Stimulated activated CD4-positive, alpha-beta T cell treated with anti-CD3 and anti-CD28 coated beads, Interleukin-12 subunit alpha, Interleukin-12 subunit beta, amount 100 ng/mL, for 24 hours (primary cell): ENCODE data around the gene LRRFIP1.
A peak's percentile ranks its signal among the peaks of the same experiment; 100 is the strongest.
"Not testable (repeated sequence)": the region's sequence is repeated elsewhere in the genome, so short reads cannot be mapped to it uniquely, and the experiment has no call there.

Source experiments
- DNase-seq, 2 experiments: peaks; one replicate each; pipeline ENCODE4 v3.0.0-alpha.2; 2020; ENCODE audit warnings: low read depth in 2 of 2

The LRRFIP1 gene

GRCh38 chr2:237744613-237745249 lies 117.3 kb downstream of the LRRFIP1 start:
- peak; percentile 58 to 71 for DNase-seq

DNA sequence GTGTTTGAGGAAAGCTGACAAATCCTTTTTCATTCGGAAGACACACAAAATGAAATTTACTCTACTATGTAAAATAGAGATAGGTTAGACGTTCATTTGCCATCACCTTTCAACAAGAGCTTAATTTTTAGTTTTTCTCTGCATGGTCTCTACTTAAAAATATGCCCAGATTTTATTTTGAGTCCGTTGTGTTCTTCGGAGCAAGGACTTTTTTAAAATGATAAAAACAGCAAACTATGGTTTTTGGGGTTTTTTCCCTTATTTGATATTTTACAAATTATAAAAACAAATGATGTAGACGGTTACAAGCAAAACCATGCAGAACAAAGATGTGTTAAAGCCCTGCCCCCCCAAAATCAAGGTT lies 117.8 kb downstream of the LRRFIP1 start:
- DNase-seq, result no peak

DNA sequence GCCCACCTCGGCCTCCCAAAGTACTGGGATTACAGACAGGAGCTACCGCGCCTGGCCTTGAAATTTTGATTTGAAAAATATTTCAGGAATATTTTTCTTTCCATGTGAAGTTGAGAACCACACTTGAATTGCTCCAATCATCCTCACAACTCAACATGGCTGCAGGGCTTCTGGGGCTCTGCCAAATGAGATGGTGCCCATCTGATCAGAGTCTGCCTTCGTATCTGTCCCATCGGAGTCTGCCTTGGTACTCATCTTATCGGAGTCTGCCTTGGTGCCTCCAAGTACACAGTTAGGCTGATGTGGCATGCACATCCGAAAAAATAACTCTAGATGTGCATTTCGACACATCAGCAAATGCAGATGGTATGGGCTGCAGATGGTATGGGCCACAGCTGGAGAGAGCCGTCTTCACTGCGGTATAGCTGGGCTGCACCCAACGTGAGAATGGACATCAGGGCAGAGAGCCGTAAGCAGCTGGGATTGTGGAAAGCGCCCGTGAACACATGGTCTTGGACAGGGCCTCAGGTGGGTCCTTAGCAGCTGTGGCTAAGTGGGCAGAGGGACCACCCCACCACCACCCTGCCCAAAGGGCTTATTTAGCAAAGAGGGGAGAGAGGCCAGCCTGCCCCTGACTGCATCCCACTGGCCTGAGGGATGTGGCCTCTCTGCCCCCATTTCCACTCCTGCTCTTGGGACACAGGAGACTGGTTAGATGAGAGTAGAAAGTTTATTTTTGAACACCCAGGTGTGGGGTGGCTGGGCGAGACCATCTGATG lies 119.1 kb downstream of the LRRFIP1 start:
- no peak for DNase-seq

- DNase-seq, result no peak
These were observed 119.8 kb downstream of the LRRFIP1 start for GRCh38 chr2:237747189-237747588.

GRCh38 chr2:237749002-237749401 lies 121.6 kb downstream of the LRRFIP1 start:
- no peak for DNase-seq

DNA sequence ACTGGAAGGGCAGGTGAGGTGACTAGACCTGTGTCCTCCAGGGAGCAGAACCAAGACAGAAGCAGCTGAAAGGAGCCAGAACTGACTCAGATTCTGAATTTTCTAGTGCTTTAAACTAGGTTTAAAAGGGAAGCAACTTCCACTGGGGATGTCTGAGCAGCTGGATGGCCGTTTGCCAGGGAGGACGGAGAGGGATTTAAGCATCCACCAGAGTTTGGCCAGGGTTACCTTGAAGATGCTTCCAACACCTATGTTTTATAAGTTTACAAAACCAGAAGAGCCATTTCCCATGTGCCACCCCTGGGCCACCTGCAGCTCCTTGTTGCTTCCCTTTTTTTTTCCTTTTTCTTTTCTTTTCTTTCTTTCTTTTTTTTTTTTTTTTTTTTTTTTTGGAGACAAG lies 122.6 kb downstream of the LRRFIP1 start:
- DNase-seq, result no peak

DNA sequence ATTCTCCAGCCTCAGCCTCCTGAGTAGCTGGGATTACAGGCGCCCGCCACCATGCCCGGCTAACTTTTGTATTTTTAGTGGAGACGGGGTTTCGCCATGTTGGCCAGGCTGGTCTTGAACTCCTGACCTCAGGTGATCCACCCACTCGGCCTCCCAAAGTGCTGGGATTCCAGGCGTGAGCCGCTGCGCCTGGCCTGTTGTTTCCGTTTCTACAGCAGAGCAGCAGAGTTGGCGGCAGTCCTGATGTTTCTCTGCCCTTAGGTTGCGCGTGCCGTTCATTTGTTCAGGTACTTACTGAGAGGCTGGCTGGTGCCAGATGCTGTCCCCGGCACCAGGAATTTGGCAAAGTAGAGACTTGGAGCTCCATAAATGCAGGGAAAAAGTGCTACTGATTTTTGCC lies 123.1 kb downstream of the LRRFIP1 start:
- not testable (repeated sequence) for DNase-seq

- DNase-seq, result peak in 1 of 2 experiments; percentile 21
These were observed 125.4 kb downstream of the LRRFIP1 start for GRCh38 chr2:237752761-237753165.

GRCh38 chr2:237754182-237754581 lies 126.8 kb downstream of the LRRFIP1 start:
- DNase-seq, result no peak

DNA sequence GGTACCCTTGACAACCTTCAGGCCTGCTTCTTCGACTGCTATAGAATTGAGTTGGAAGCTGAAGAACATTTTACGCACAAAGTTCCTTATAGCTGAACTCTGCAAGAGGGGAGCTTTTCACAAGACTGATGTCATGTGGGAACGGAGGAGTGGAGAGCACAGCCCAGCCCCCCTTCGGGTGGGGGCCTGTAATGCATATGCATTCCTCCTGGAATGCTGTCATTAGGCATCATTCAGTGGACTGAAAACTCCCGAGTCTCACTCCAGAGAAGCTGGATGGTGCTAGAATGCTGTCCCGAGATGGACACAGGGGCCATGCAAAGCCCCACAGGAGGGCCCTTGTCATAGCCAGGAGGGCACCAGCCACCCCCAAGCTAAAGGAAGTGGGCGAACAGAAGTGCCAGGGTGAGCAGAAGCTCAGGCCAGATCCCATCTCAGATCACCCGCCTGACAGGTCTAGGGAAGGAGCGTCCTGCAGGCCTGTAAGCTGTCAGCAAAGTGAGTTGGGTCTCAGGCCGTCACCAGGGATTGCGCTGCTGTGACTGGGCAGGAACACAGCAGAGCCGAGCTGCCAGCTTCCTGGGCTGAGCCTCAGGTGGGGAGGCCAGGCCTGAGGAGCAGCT lies 127.3 kb downstream of the LRRFIP1 start:
- DNase-seq, result no peak

GRCh38 chr2:237757616-237758015 lies 130.2 kb downstream of the LRRFIP1 start:
- no peak for DNase-seq

- DNase-seq, result no peak
These were observed 130.8 kb downstream of the LRRFIP1 start for GRCh38 chr2:237758185-237758584.

- DNase-seq, result no peak
These were observed 131.8 kb downstream of the LRRFIP1 start for GRCh38 chr2:237759176-237759575.

DNA sequence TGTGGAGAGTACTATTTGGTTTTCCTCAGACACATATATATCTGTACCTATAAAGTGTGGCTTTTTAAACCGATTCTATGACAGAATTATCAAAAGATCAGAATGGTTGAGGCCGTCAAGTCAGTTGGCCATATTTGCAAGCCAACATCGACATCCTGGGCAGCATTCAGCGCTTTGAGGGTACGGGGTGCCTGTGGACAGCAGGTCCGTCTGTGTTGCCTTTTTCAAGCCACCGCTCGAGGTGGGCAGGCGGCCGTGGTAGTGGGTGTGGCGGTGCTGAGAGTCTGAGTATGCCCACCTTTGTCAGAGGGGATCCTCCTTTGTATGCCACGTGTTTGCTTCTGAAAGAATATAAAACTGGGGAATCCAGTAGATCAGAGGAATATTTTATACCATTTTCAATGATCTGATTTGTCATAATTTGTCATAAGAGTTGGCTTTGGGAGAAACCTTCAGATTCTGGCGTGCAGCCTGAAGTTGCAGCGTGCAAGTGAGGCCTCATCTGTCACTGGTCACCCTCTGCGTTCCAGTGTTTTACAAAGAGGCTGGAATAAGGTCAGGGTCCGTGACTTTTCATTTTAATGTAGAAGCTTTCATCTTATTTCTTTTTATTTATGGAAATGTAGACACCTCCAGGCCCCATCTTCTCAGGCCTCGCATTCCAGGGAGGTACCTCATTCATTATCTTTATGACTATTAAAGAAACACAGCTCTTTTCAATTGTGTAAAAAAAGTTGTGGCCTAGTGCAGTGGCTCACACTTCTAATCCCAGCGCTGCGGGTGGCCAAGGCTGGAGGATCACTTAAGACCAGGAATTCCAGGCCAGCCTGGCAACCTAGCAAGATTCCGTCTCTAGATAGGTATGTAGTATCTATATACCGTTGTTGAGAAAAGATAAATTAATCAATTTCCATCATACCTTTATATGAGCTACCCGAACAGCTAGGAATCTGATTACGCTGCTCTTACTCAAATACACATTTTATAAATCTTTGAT lies 133.4 kb downstream of the LRRFIP1 start:
- no peak for DNase-seq

- DNase-seq, result not testable (repeated sequence)
These were observed 135.2 kb downstream of the LRRFIP1 start for GRCh38 chr2:237762291-237763182.

- DNase-seq, result no peak
These were observed 136.4 kb downstream of the LRRFIP1 start for GRCh38 chr2:237763812-237764211.

GRCh38 chr2:237765122-237765521 lies 137.7 kb downstream of the LRRFIP1 start:
- DNase-seq, result not testable (repeated sequence)

GRCh38 chr2:237765875-237766274 lies 138.5 kb downstream of the LRRFIP1 start:
- no peak for DNase-seq

DNA sequence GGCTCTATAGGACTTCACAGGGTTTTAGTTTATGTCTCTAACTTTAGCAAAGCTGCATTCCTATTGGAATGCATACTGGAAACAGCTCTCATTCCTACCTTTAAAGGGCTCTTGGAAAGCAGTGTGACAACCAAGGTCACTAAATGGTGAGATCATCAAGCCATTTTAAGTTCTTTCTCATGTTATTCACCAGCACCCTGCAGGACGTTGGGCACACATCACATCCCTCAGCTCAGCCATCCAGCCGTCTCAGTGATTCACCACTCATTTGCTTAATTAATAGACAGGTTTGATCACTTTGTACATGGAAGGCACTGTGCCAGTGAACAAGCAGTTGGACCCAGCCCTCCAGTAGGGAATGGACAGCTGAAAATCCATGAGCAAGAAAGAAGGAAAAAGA lies 139.0 kb downstream of the LRRFIP1 start:
- no peak for DNase-seq

GRCh38 chr2:237772513-237772912 lies 145.1 kb downstream of the LRRFIP1 start:
- DNase-seq, result no peak

DNA sequence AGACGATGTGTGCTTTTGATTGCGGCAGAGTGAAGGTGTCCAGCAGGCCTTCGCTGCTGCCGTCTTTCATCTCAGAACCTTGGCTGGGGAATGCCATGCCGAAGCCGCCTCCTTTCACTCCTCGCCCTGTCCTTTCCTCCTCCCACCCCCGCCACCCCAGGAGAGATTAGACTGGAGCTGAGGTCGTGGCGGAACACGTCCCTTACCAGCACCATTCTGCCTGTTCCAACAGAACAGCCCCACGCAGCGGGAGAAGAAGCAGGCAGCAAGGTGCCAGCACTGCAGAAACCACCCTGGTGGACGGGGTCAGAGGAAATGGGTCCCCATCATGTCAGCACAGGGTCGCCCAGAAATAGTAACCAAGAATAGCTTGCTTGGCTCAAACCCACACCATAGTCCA lies 146.4 kb downstream of the LRRFIP1 start:
- no peak for DNase-seq
